Peyer's patch (tissue), 4 donors: ENCODE results near the gene CCND2.

ENCODE experiments used
- POLR2A ChIP-seq, 2 donors: fragments of 450-650 bp; IDR thresholded peaks; one replicate each; pipeline ENCODE4 v1.5.1; 2017; ENCODE audit warnings: antibody characterized with exemption in 2 of 2, mild to moderate bottlenecking in 2 of 2, moderate library complexity in 2 of 2
- TF ChIP-seq, protein P1 (sequence below), 6 experiments: fragments of 450-650 bp in 4 of 6; fragments of 200-600 bp in 2 of 6; sonication (generic) in 1 of 6; IDR thresholded peaks; one replicate each; pipeline ENCODE4 v1.5.1; 2017 to 2019; ENCODE audit warnings: antibody characterized with exemption in 6 of 6, mild to moderate bottlenecking in 3 of 6, moderate library complexity in 1 of 6

GRCh38 chr12:4308334-4308950, 34.9 kb downstream of the CCND2 start:
- TF ChIP-seq, protein P1, sequence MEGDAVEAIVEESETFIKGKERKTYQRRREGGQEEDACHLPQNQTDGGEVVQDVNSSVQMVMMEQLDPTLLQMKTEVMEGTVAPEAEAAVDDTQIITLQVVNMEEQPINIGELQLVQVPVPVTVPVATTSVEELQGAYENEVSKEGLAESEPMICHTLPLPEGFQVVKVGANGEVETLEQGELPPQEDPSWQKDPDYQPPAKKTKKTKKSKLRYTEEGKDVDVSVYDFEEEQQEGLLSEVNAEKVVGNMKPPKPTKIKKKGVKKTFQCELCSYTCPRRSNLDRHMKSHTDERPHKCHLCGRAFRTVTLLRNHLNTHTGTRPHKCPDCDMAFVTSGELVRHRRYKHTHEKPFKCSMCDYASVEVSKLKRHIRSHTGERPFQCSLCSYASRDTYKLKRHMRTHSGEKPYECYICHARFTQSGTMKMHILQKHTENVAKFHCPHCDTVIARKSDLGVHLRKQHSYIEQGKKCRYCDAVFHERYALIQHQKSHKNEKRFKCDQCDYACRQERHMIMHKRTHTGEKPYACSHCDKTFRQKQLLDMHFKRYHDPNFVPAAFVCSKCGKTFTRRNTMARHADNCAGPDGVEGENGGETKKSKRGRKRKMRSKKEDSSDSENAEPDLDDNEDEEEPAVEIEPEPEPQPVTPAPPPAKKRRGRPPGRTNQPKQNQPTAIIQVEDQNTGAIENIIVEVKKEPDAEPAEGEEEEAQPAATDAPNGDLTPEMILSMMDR (IDR thresholded peaks at IDR 0.05), result no peak
- no peak for TF ChIP-seq POLR2A (IDR thresholded peaks at IDR 0.05)
